SK-N-MC (cell line): ENCODE data around the gene HS3ST4.

Experiments
- DNase-seq: peaks from one replicate; pipeline ENCODE4 v3.0.0-alpha.2; 2011; ENCODE audit warnings: low read depth, low spot score
- H3K27ac ChIP-seq: fragments of 200-600 bp; sonication (generic); 2 replicates; pipeline ENCODE4 v1.5.1; 2016; ENCODE audit warnings: mixed run types
- H3K36me3 ChIP-seq: fragments of 200-600 bp; sonication (generic); 2 replicates; pipeline ENCODE4 v1.6.1; 2017; ENCODE audit warnings: antibody characterized with exemption, low read length, mixed read lengths; ENCODE audit not compliant: insufficient read depth
- H3K4me3 ChIP-seq: fragments of 200-600 bp; sonication (generic); 2 replicates; pipeline ENCODE4 v1.5.1; 2016
- H3K9ac ChIP-seq: fragments of 200-600 bp; sonication (generic); 2 replicates; pipeline ENCODE4 v1.8.0; 2017; ENCODE audit warnings: mixed run types, mixed read lengths; ENCODE audit not compliant: insufficient read length
- H3K9me3 ChIP-seq: fragments of 200-600 bp; sonication (generic); 2 replicates; pipeline ENCODE4 v1.6.1; 2017; ENCODE audit warnings: low read depth, mild to moderate bottlenecking, antibody characterized with exemption, low read length, moderate library complexity, mixed read lengths
- EZH2 ChIP-seq: fragments of 200-600 bp; sonication (generic); IDR thresholded peaks from one replicate; pipeline ENCODE4 v1.6.1; 2017; ENCODE audit warnings: antibody characterized with exemption
- FOXP2 ChIP-seq: optimal IDR thresholded peaks from 2 replicates; pipeline ENCODE3; 2011; ENCODE audit warnings: mild to moderate bottlenecking, moderate library complexity; ENCODE audit not compliant: insufficient read depth; ENCODE audit errors: extremely low read length, control extremely low read depth
- POLR2AphosphoS5 ChIP-seq: IDR thresholded peaks from 2 replicates; pipeline ENCODE4 v1.6.1; 2012; ENCODE audit warnings: mild to moderate bottlenecking, low read depth, low read length, borderline replicate concordance

Gene HS3ST4

GRCh38 chr16:25931473-25932035, 239.8 kb downstream of the HS3ST4 start:
- H3K27ac ChIP-seq = no peak overlapping the region
- TF ChIP-seq FOXP2 (no peak), EZH2 (no peak), POLR2AphosphoS5 (no peak)
- no peak for DNase-seq
- no peak overlapping the region for H3K4me3 ChIP-seq
- H3K36me3 ChIP-seq = no peaks in the 10 kb centered on the region
- no peak overlapping the region for H3K9ac ChIP-seq
- H3K9me3 ChIP-seq = no peaks in the 10 kb centered on the region

- no peak for TF ChIP-seq EZH2
- TF ChIP-seq POLR2AphosphoS5 = no peak
- TF ChIP-seq FOXP2 = no peak
- no peak overlapping the region for H3K27ac ChIP-seq
- H3K36me3 ChIP-seq = no peaks in the 10 kb centered on the region
- no peak overlapping the region for H3K9ac ChIP-seq
- DNase-seq = no peak
- H3K4me3 ChIP-seq = no peak overlapping the region
- H3K9me3 ChIP-seq = no peaks in the 10 kb centered on the region
These were observed 250.2 kb downstream of the HS3ST4 start for GRCh38 chr16:25941800-25942499.

GRCh38 chr16:25950586-25951281, 259.0 kb downstream of the HS3ST4 start:
- Histone ChIP-seq H3K9ac (no peak overlapping the region), H3K9me3 (no peaks in the 10 kb centered on the region), H3K4me3 (no peak overlapping the region), H3K27ac (no peak overlapping the region), H3K36me3 (no peaks in the 10 kb centered on the region)
- no peak for DNase-seq
- TF ChIP-seq POLR2AphosphoS5 (no peak), EZH2 (no peak), FOXP2 (no peak)

- no peak for DNase-seq
- no peak overlapping the region for H3K27ac ChIP-seq
- H3K4me3 ChIP-seq = no peak overlapping the region
These were observed 260.2 kb downstream of the HS3ST4 start for GRCh38 chr16:25951999-25952398.

GRCh38 chr16:25952983-25953382, 261.2 kb downstream of the HS3ST4 start:
- Histone ChIP-seq H3K36me3 (no peaks in the 10 kb centered on the region), H3K9ac (no peak overlapping the region), H3K4me3 (no peak overlapping the region), H3K9me3 (no peaks in the 10 kb centered on the region), H3K27ac (no peak overlapping the region)
- TF ChIP-seq FOXP2 (no peak), POLR2AphosphoS5 (no peak), EZH2 (no peak)
- DNase-seq = no peak

More at GRCh38 chr16:25951999-25952398, 260.2 kb downstream of the HS3ST4 start:
- no peak overlapping the region for H3K9ac ChIP-seq
- H3K36me3 ChIP-seq = no peaks in the 10 kb centered on the region
- H3K9me3 ChIP-seq = no peaks in the 10 kb centered on the region
- TF ChIP-seq EZH2 (no peak), FOXP2 (no peak), POLR2AphosphoS5 (no peak)

- no peak overlapping the region for H3K27ac ChIP-seq
- no peak overlapping the region for H3K4me3 ChIP-seq
- DNase-seq = no peak
- no peaks in the 10 kb centered on the region for H3K36me3 ChIP-seq
- no peak for TF ChIP-seq FOXP2
- TF ChIP-seq POLR2AphosphoS5 = no peak
- no peak for TF ChIP-seq EZH2
- H3K9ac ChIP-seq = no peak overlapping the region
- H3K9me3 ChIP-seq = no peaks in the 10 kb centered on the region
These were observed 265.9 kb downstream of the HS3ST4 start for GRCh38 chr16:25957707-25958106.

GRCh38 chr16:25959221-25959620, 267.5 kb downstream of the HS3ST4 start:
- Histone ChIP-seq H3K36me3 (no peaks in the 10 kb centered on the region), H3K9me3 (no peaks in the 10 kb centered on the region), H3K9ac (no peak overlapping the region), H3K4me3 (no peak overlapping the region), H3K27ac (no peak overlapping the region)
- DNase-seq = no peak
- no peak for TF ChIP-seq FOXP2
- TF ChIP-seq EZH2 = no peak
- TF ChIP-seq POLR2AphosphoS5 = no peak

GRCh38 chr16:25966172-25967097, 274.7 kb downstream of the HS3ST4 start:
- no peak overlapping the region for H3K4me3 ChIP-seq
- TF ChIP-seq POLR2AphosphoS5 (no peak), EZH2 (no peak), FOXP2 (no peak)
- no peak for DNase-seq
- H3K9me3 ChIP-seq = no peaks in the 10 kb centered on the region
- H3K27ac ChIP-seq = no peak overlapping the region
- H3K9ac ChIP-seq = no peak overlapping the region
- H3K36me3 ChIP-seq = no peaks in the 10 kb centered on the region
